ENCODE measurements around the gene CRACR2A. TPM values are rescaled to one million over a fixed set of nuclear protein-coding genes. Genes with fewer than 3 reads are reported as not detected.

The CRACR2A gene
- total and polyA plus RNA-seq, 9 of the 15 experiments (the other 6 are each of a cell fraction or from before 2014, with no cell fraction given): 2.1 to 15.1 (median 10.4) TPM

DNA sequence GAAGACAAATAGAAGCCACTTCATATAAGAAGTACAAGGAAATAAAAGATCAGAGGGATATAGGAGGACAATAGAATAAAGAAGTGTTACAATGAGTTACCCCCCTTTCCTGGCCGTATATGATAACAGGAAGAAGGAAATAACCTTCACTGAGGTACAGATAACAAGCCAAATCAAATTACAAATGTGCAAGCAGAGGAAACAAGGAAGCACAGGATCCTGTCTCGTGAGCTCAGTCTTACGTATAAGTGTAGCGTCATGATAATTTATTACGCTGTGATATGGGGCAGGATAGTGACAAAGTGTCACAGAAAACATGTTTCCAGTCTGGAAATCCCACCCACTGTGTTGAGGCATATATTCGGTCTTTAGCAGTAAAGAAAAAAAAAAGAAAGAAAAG lies 26.5 kb downstream of the CRACR2A start:
- POLR2A ChIA-PET: no interaction called here
- intact Hi-C loops (cut with micrococcal nuclease): no loop called here
- CTCF ChIA-PET (ENCODE audit: low intra/inter-chr PET ratio): no interaction called here
- TF ChIP-seq PRMT5 (CRISPR knock-in tag; IDR thresholded peaks at IDR 0.05) (no peak), TCF3 (CRISPR knock-in tag; IDR thresholded peaks at IDR 0.05) (peak; percentile 20; the same call in 1 of the 2 replicates), BMI1 (IDR thresholded peaks at IDR 0.05; ENCODE audit: low read length) (no peak), SUPT5H (IDR thresholded peaks at IDR 0.05) (no peak), MEIS2 (IDR thresholded peaks at IDR 0.05; ENCODE audit: partially characterized antibody) (peak; percentile 58), ARID2 (IDR thresholded peaks at IDR 0.05) (no peak), ZNF3 (CRISPR knock-in tag; IDR thresholded peaks at IDR 0.05) (no peak), IRF2 (CRISPR knock-in tag; IDR thresholded peaks at IDR 0.05) (no peak), POLR2AphosphoS5 (IDR thresholded peaks at IDR 0.05; ENCODE audit: control insufficient read depth, insufficient read depth, low read depth, low read length) (no peak), ZNF134 (CRISPR knock-in tag; conservative IDR thresholded peaks at IDR 0.05) (no peak), TOE1 (IDR thresholded peaks at IDR 0.05; ENCODE audit: borderline replicate concordance) (no peak), TOE1 (CRISPR knock-in tag; IDR thresholded peaks at IDR 0.05; ENCODE audit: borderline replicate concordance, low read depth) (no peak), HDGF (IDR thresholded peaks at IDR 0.05) (no peak), HDAC3 (IDR thresholded peaks at IDR 0.05; ENCODE audit: borderline replicate concordance, partially characterized antibody) (no peak), ZNF124 (CRISPR knock-in tag; IDR thresholded peaks at IDR 0.05) (no peak), ZBTB7A (IDR thresholded peaks at IDR 0.05; ENCODE audit: borderline replicate concordance, control insufficient read depth, low read depth, low read length) (no peak)
- TF ChIP-seq, protein P1, sequence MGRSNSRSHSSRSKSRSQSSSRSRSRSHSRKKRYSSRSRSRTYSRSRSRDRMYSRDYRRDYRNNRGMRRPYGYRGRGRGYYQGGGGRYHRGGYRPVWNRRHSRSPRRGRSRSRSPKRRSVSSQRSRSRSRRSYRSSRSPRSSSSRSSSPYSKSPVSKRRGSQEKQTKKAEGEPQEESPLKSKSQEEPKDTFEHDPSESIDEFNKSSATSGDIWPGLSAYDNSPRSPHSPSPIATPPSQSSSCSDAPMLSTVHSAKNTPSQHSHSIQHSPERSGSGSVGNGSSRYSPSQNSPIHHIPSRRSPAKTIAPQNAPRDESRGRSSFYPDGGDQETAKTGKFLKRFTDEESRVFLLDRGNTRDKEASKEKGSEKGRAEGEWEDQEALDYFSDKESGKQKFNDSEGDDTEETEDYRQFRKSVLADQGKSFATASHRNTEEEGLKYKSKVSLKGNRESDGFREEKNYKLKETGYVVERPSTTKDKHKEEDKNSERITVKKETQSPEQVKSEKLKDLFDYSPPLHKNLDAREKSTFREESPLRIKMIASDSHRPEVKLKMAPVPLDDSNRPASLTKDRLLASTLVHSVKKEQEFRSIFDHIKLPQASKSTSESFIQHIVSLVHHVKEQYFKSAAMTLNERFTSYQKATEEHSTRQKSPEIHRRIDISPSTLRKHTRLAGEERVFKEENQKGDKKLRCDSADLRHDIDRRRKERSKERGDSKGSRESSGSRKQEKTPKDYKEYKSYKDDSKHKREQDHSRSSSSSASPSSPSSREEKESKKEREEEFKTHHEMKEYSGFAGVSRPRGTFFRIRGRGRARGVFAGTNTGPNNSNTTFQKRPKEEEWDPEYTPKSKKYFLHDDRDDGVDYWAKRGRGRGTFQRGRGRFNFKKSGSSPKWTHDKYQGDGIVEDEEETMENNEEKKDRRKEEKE (IDR thresholded peaks at IDR 0.05; ENCODE audit: borderline replicate concordance in 1 of 2, control insufficient read depth in 1 of 2, low read depth in 2 of 2, low read length in 1 of 2): no peak
- TF ChIP-seq, protein P2, sequence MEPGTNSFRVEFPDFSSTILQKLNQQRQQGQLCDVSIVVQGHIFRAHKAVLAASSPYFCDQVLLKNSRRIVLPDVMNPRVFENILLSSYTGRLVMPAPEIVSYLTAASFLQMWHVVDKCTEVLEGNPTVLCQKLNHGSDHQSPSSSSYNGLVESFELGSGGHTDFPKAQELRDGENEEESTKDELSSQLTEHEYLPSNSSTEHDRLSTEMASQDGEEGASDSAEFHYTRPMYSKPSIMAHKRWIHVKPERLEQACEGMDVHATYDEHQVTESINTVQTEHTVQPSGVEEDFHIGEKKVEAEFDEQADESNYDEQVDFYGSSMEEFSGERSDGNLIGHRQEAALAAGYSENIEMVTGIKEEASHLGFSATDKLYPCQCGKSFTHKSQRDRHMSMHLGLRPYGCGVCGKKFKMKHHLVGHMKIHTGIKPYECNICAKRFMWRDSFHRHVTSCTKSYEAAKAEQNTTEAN (CRISPR knock-in tag; IDR thresholded peaks at IDR 0.05): no peak
- TF ChIP-seq, protein P3, sequence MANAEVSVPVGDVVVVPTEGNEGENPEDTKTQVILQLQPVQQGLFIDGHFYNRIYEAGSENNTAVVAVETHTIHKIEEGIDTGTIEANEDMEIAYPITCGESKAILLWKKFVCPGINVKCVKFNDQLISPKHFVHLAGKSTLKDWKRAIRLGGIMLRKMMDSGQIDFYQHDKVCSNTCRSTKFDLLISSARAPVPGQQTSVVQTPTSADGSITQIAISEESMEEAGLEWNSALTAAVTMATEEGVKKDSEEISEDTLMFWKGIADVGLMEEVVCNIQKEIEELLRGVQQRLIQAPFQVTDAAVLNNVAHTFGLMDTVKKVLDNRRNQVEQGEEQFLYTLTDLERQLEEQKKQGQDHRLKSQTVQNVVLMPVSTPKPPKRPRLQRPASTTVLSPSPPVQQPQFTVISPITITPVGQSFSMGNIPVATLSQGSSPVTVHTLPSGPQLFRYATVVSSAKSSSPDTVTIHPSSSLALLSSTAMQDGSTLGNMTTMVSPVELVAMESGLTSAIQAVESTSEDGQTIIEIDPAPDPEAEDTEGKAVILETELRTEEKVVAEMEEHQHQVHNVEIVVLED (CRISPR knock-in tag; IDR thresholded peaks at IDR 0.05): no peak

More for the DNA sequence above, 26.5 kb downstream of the CRACR2A start:
- H2AFZ ChIP-seq (ENCODE audit: low read depth, low read length): no peak overlapping the region
- WGBS (ENCODE audit: insufficient coverage, low coverage, missing lambda C conversion rate): 33% methylated on average over 6 of the region's 6 CpGs
- BruUV-seq (replicated peaks): no TSS peak
- H3K4me1 ChIP-seq (replicated peaks in 1 of 2; ENCODE audit: control insufficient read depth in 2 of 2, insufficient read depth in 2 of 2, low read length in 2 of 2): peaks cover 0 to 4% of the 10 kb centered on the region in 2 experiments; a peak in 2 of 5 replicates
- no peaks in the 10 kb centered on the region for H3K79me2 ChIP-seq (ENCODE audit: control insufficient read depth, insufficient read depth, low read length)
- FAIRE-seq: no peak
- H3K27me3 ChIP-seq (ENCODE audit: control insufficient read depth in 2 of 2, insufficient read depth in 2 of 2, low read length in 2 of 2): no peaks in the 10 kb centered on the region
- no peak for ATAC-seq
- peak in 1 of 4 experiments; percentile 3 for DNase-seq (ENCODE audit: extremely low read depth in 1 of 4, low spot score in 3 of 4)
- H3K27ac ChIP-seq (ENCODE audit: extremely low read depth, low read depth, low read length): no peak overlapping the region
- H3K36me3 ChIP-seq (ENCODE audit: control insufficient read depth, insufficient read depth, low read length): 0 out of 3 replicates have a peak, but pooled peaks cover 7% of the 10 kb centered on the region
- H3K9me1 ChIP-seq (ENCODE audit: control insufficient read depth, insufficient read depth, low read length): no peaks in the 10 kb centered on the region
- no peak overlapping the region for H3K4me3 ChIP-seq
- no peaks in the 10 kb centered on the region for H4K20me1 ChIP-seq (replicated peaks; ENCODE audit: control insufficient read depth, insufficient read depth, low read length)
- no peak overlapping the region for H3K4me2 ChIP-seq (ENCODE audit: insufficient read depth, low read length)
- in situ Hi-C loops (cut with MboI): no loop called here
- H3K9ac ChIP-seq (ENCODE audit: insufficient read depth in 1 of 2, low read depth in 2 of 2, low read length in 2 of 2): no peak overlapping the region
- no peaks in the 10 kb centered on the region for H3K9me3 ChIP-seq (replicated peaks; ENCODE audit: control insufficient read depth, insufficient read depth, low read depth, low read length)

Data from K562 (cell line).